Common myeloid progenitor, CD34-positive (primary cell): ENCODE data around the gene ARMC12.
A peak's percentile ranks its signal among the peaks of the same experiment; 100 is the strongest.
"Not testable (repeated sequence)": the region's sequence is repeated elsewhere in the genome, so short reads cannot be mapped to it uniquely, and the experiment has no call there.

ENCODE experiments used
- CTCF ChIA-PET: fragments of 350-600 bp; sonication (Branson Sonifier 250); formaldehyde crosslinking; loops from one replicate; lab custom pipeline; 2021; ENCODE audit warnings: antibody characterized with exemption; lab: Charles Lee
- POLR2A ChIA-PET: fragments of 350-600 bp; sonication (Branson Sonifier 250); formaldehyde crosslinking; loops from one replicate; lab custom pipeline; 2021; ENCODE audit warnings: antibody characterized with exemption; lab: Charles Lee
- DNase-seq, 3 donors: peaks; one replicate each; pipeline versions ENCODE4 v3.0.0 to v3.0.0-alpha.2; 2013
- H3K27ac ChIP-seq, 2 experiments: 1 replicate in 1 of 2; 2 replicates in 1 of 2; pipeline ENCODE4 v1.7.0; 2013; ENCODE audit warnings: inconsistent platforms in 2 of 2, low read length in 2 of 2, mild to moderate bottlenecking in 2 of 2, low read depth in 1 of 2, moderate library complexity in 1 of 2; ENCODE audit not compliant: severe bottlenecking in 2 of 2, insufficient read depth in 1 of 2, poor library complexity in 1 of 2
- H3K27me3 ChIP-seq, 5 experiments: replicated peaks in 2 of 5; 1 replicate in 3 of 5; 2 replicates in 2 of 5; pipeline versions ENCODE4 v1.6.1 to v1.7.0; 2013; ENCODE audit warnings: low read length in 4 of 5, mild to moderate bottlenecking in 2 of 5, moderate library complexity in 2 of 5, inconsistent platforms in 1 of 5; ENCODE audit not compliant: insufficient read depth in 5 of 5, control insufficient read depth in 4 of 5
- H3K36me3 ChIP-seq, 4 experiments: 1 replicate in 2 of 4; 2 replicates in 2 of 4; pipeline versions ENCODE4 v1.6.1 to v1.7.0; 2013; ENCODE audit warnings: low read length in 3 of 4, control low read depth in 1 of 4, mild to moderate bottlenecking in 1 of 4; ENCODE audit not compliant: control insufficient read depth in 4 of 4, insufficient read depth in 4 of 4
- H3K4me1 ChIP-seq, 4 experiments: 1 replicate in 3 of 4; 2 replicates in 1 of 4; pipeline versions ENCODE4 v1.6.1 to v1.7.1; 2013; ENCODE audit warnings: low read length in 3 of 4, mild to moderate bottlenecking in 3 of 4, control low read depth in 1 of 4, inconsistent platforms in 1 of 4, moderate library complexity in 1 of 4; ENCODE audit not compliant: control insufficient read depth in 4 of 4, insufficient read depth in 4 of 4; ENCODE audit errors: control extremely low read depth in 1 of 4
- H3K4me3 ChIP-seq, 7 experiments: 1 replicate in 4 of 7; 2 replicates in 3 of 7; pipeline versions ENCODE4 v1.5.1 to v1.7.0; 2013; ENCODE audit warnings: mild to moderate bottlenecking in 7 of 7, low read length in 6 of 7, moderate library complexity in 6 of 7, inconsistent platforms in 2 of 7, low read depth in 2 of 7, control low read depth in 1 of 7; ENCODE audit not compliant: insufficient read depth in 4 of 7, control insufficient read depth in 1 of 7; ENCODE audit errors: extremely low read depth in 1 of 7
- H3K9me3 ChIP-seq, 5 experiments: 1 replicate in 4 of 5; 2 replicates in 1 of 5; pipeline versions ENCODE4 v1.6.1 to v1.7.1; 2013; ENCODE audit warnings: low read length in 4 of 5, mild to moderate bottlenecking in 2 of 5, inconsistent platforms in 1 of 5, low read depth in 1 of 5, moderate library complexity in 1 of 5; ENCODE audit not compliant: control insufficient read depth in 4 of 5, insufficient read depth in 2 of 5; ENCODE audit errors: control extremely low read depth in 1 of 5
- WGBS: methylation state at CpG from one replicate; pipeline ENCODE4 v1.1.5; 2013; ENCODE audit not compliant: insufficient coverage; 5-methylcytosine and 5-hydroxymethylcytosine counted together

Gene ARMC12

GRCh38 chr6:35734319-35734718 lies 2.5 kb upstream of the ARMC12 start:
- H3K27me3 ChIP-seq: not testable (repeated sequence)

GRCh38 chr6:35735452-35735851 lies 1.4 kb upstream of the ARMC12 start:
- POLR2A ChIA-PET: no interaction called here
- no peaks in the 10 kb centered on the region for H3K36me3 ChIP-seq
- H3K27ac ChIP-seq: no peak overlapping the region
- peaks cover 16 to 58% (median 39%) of the 10 kb centered on the region in 4 experiments for H3K4me1 ChIP-seq
- no peaks in the 10 kb centered on the region for H3K9me3 ChIP-seq
- DNase-seq: no peak
- no peak overlapping the region for H3K4me3 ChIP-seq
- CTCF ChIA-PET: interaction anchor here (0.6 to 7.5 kb wide), 14 partner anchors 11 to 439 kb away, joined by 3 to 102 read pairs (median 8); no protein-coding TSS in a partner anchor
- H3K27me3 ChIP-seq: no peaks in the 10 kb centered on the region
- WGBS: 96% methylated on average over 3 of the region's 3 CpGs

More at GRCh38 chr6:35734319-35734718, 2.5 kb upstream of the ARMC12 start:
- CTCF ChIA-PET: interaction anchor here (0.6 to 7.9 kb wide), 17 partner anchors 9 to 438 kb away, joined by 3 to 73 read pairs (median 4); no protein-coding TSS in a partner anchor
- DNase-seq, H3K36me3 ChIP-seq, POLR2A ChIA-PET, H3K27ac ChIP-seq, H3K4me3 ChIP-seq, H3K9me3 ChIP-seq: not testable (repeated sequence)
- 96% methylated on average over 8 of the region's 12 CpGs for WGBS
- H3K4me1 ChIP-seq: peaks cover 23 to 69% (median 47%) of the 10 kb centered on the region in 4 experiments

- DNase-seq: peak; percentile 72 to 83 (median 76)
- no peak overlapping the region for H3K4me3 ChIP-seq
- no peaks in the 10 kb centered on the region for H3K27me3 ChIP-seq
- POLR2A ChIA-PET: interaction anchor here (0.6 to 1.4 kb wide), 2 partner anchors 17 to 152 kb away, joined by 3 to 5 read pairs; no protein-coding TSS in a partner anchor
- H3K4me1 ChIP-seq: peaks cover 10 to 51% (median 32%) of the 10 kb centered on the region in 4 experiments
- H3K9me3 ChIP-seq: no peaks in the 10 kb centered on the region
- H3K36me3 ChIP-seq: no peaks in the 10 kb centered on the region
- 67% methylated on average over 6 of the region's 8 CpGs for WGBS
- CTCF ChIA-PET: interaction anchor here (0.6 to 7.5 kb wide), 35 partner anchors 10 to 440 kb away, joined by 3 to 102 read pairs (median 4); no protein-coding TSS in a partner anchor
- no peak overlapping the region for H3K27ac ChIP-seq
These were observed 458 bp upstream of the ARMC12 start for GRCh38 chr6:35736253-35736894.

GRCh38 chr6:35737413-35738211 lies 780 bp downstream of the ARMC12 start:
- 63% methylated on average over 8 of the region's 16 CpGs for WGBS
- CTCF ChIA-PET: interaction anchor here (0.6 to 7.5 kb wide), 34 partner anchors 12 to 442 kb away, joined by 3 to 102 read pairs (median 5); no protein-coding TSS in a partner anchor
- H3K9me3 ChIP-seq: no peaks in the 10 kb centered on the region
- POLR2A ChIA-PET: interaction anchor here (0.5 to 1.4 kb wide), 2 partner anchors 153 to 209 kb away, joined by 3 to 5 read pairs; no protein-coding TSS in a partner anchor
- peaks cover 6 to 42% (median 26%) of the 10 kb centered on the region in 4 experiments for H3K4me1 ChIP-seq
- DNase-seq: peak; percentile 77 to 89 (median 88)
- H3K27ac ChIP-seq: no peak overlapping the region
- H3K36me3 ChIP-seq: no peaks in the 10 kb centered on the region
- no peak overlapping the region for H3K4me3 ChIP-seq
- no peaks in the 10 kb centered on the region for H3K27me3 ChIP-seq

GRCh38 chr6:35739645-35740524 lies 3.1 kb downstream of the ARMC12 start:
- POLR2A ChIA-PET: interaction anchor here (0.7 kb wide), 1 partner anchor 265 kb away, joined by 3 read pairs; no protein-coding TSS in a partner anchor
- no peak overlapping the region for H3K27ac ChIP-seq
- H3K36me3 ChIP-seq: no peaks in the 10 kb centered on the region
- no peaks in the 10 kb centered on the region for H3K9me3 ChIP-seq
- no peaks in the 10 kb centered on the region for H3K27me3 ChIP-seq
- H3K4me3 ChIP-seq: no peak overlapping the region
- CTCF ChIA-PET: interaction anchor here (0.7 to 7.5 kb wide), 10 partner anchors 17 to 450 kb away, joined by 3 to 102 read pairs (median 4); no protein-coding TSS in a partner anchor
- H3K4me1 ChIP-seq: peaks cover 2 to 24% (median 12%) of the 10 kb centered on the region in 4 experiments
- DNase-seq: no peak
- 96% methylated on average over 2 of the region's 5 CpGs for WGBS

- no peaks in the 10 kb centered on the region for H3K27me3 ChIP-seq
- H3K27ac ChIP-seq: no peak overlapping the region
- peaks cover 0 to 6% (median 0%) of the 10 kb centered on the region in 4 experiments for H3K4me1 ChIP-seq
- no peaks in the 10 kb centered on the region for H3K36me3 ChIP-seq
- POLR2A ChIA-PET: no interaction called here
- no peak overlapping the region for H3K4me3 ChIP-seq
- H3K9me3 ChIP-seq: peaks cover 0 to 4% (median under 1%) of the 10 kb centered on the region in 5 experiments
- DNase-seq: no peak
- CTCF ChIA-PET: no interaction called here
- WGBS: 96% methylated on average over 4 of the region's 8 CpGs
These were observed 6.0 kb downstream of the ARMC12 start for GRCh38 chr6:35742842-35743241.
